Upper lobe of left lung (tissue), 6 donors: Measurements from ENCODE around the gene ETFRF1. TPM values are rescaled to one million over a fixed set of nuclear protein-coding genes. Genes with fewer than 3 reads are reported as not detected.

ENCODE experiments used
- ATAC-seq, 2 donors: fragments of 200-7000 bp; cut with Tn5 transposase; one replicate each; pipeline ENCODE4 v1.9.1; 2022; ENCODE audit warnings: mild to moderate bottlenecking in 2 of 2, moderate library complexity in 2 of 2; ENCODE audit not compliant: low FRiP score in 2 of 2
- DNase-seq, 2 donors: peaks; one replicate each; pipeline ENCODE4 v3.0.0-alpha.2; 2019 to 2020
- H3K27ac ChIP-seq, 4 donors: fragments of 200-600 bp; sonication (generic); one replicate each; pipeline ENCODE4 v1.5.1; 2016 to 2019
- H3K27me3 ChIP-seq, 4 donors: fragments of 200-600 bp; sonication (generic); one replicate each; pipeline ENCODE4 v1.5.1; 2017 to 2019
- H3K36me3 ChIP-seq, 4 donors: fragments of 200-600 bp; sonication (generic); one replicate each; pipeline ENCODE4 v1.5.1; 2016 to 2019
- H3K4me1 ChIP-seq, 4 donors: fragments of 200-600 bp; sonication (generic); one replicate each; pipeline ENCODE4 v1.5.1; 2018 to 2019
- H3K4me3 ChIP-seq, 4 donors: fragments of 200-600 bp; sonication (generic); one replicate each; pipeline ENCODE4 v1.5.1; 2017 to 2019; ENCODE audit warnings: mild to moderate bottlenecking in 2 of 4, moderate library complexity in 1 of 4
- H3K9me3 ChIP-seq, 4 donors: fragments of 200-600 bp; sonication (generic); one replicate each; pipeline ENCODE4 v1.5.1; 2018 to 2019
- EP300 ChIP-seq, 4 donors: sonication (generic); formaldehyde crosslinking; IDR thresholded peaks; one replicate each; pipeline ENCODE4 v1.5.1; 2017; ENCODE audit warnings: antibody characterized with exemption in 4 of 4, control low read depth in 2 of 4
- POLR2A ChIP-seq, 4 donors: fragments of 450-650 bp; IDR thresholded peaks; one replicate each; pipeline ENCODE4 v1.5.1; 2016 to 2017; ENCODE audit warnings: antibody characterized with exemption in 4 of 4, mild to moderate bottlenecking in 2 of 4
- POLR2AphosphoS5 ChIP-seq, 2 donors: sonication (generic); formaldehyde crosslinking; IDR thresholded peaks; one replicate each; pipeline ENCODE4 v1.5.1; 2017; ENCODE audit warnings: antibody characterized with exemption in 2 of 2
- WGBS, 2 donors: methylation state at CpG; one replicate each; pipeline ENCODE4 v1.1.5; 2017 to 2018; 5-methylcytosine and 5-hydroxymethylcytosine counted together
- total RNA-seq, 6 donors: library from RNA; depleted of rRNA in 4 of 6; stranded (reverse); fragments of >200 nt in 4 of 6; gene quantifications; one replicate each; pipeline versions ENCODE4 v1.1.0 to v1.2.1, GENCODE V29; 2016 to 2021
- TF ChIP-seq, protein P1 (sequence below), 6 experiments: fragments of 450-650 bp in 4 of 6; fragments of 200-600 bp in 2 of 6; sonication (generic) in 2 of 6; IDR thresholded peaks; one replicate each; pipeline ENCODE4 v1.5.1; 2016 to 2019; ENCODE audit warnings: antibody characterized with exemption in 6 of 6
- donor health status: DM: no; HTN: no; CAD: no; lungs with moderate emphysema.
- donor health status: DM: no; HTN: yes; CAD: no; lungs with severe emphysema.

The ETFRF1 gene
- total RNA-seq, 6 donors from 2014 or later = 5.2 to 48.4 (median 20.5) TPM

- Histone ChIP-seq H3K36me3 (no peaks in the 10 kb centered on the region), H3K27ac (peak overlapping the region; percentile 90 to 94 (median 93)), H3K4me3 (peak overlapping the region; percentile 21 to 86 (median 62)), H3K4me1 (peaks cover 7 to 13% (median 8%) of the 10 kb centered on the region in 4 donors), H3K27me3 (no peaks in the 10 kb centered on the region), H3K9me3 (no peaks in the 10 kb centered on the region)
- TF ChIP-seq, protein P1, sequence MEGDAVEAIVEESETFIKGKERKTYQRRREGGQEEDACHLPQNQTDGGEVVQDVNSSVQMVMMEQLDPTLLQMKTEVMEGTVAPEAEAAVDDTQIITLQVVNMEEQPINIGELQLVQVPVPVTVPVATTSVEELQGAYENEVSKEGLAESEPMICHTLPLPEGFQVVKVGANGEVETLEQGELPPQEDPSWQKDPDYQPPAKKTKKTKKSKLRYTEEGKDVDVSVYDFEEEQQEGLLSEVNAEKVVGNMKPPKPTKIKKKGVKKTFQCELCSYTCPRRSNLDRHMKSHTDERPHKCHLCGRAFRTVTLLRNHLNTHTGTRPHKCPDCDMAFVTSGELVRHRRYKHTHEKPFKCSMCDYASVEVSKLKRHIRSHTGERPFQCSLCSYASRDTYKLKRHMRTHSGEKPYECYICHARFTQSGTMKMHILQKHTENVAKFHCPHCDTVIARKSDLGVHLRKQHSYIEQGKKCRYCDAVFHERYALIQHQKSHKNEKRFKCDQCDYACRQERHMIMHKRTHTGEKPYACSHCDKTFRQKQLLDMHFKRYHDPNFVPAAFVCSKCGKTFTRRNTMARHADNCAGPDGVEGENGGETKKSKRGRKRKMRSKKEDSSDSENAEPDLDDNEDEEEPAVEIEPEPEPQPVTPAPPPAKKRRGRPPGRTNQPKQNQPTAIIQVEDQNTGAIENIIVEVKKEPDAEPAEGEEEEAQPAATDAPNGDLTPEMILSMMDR (IDR thresholded peaks at IDR 0.05) = no peak
- ATAC-seq (peak in 1 of 2 donors; percentile 25), DNase-seq (no peak)
- WGBS, 2 donors = 9% methylated on average over 11 of the region's 11 CpGs
Measured at GRCh38 chr12:25194722-25195055, 348 bp upstream of the ETFRF1 start.

GRCh38 chr12:25197608-25198007 lies 2.6 kb downstream of the ETFRF1 start:
- WGBS, 2 donors = 72 to 82% methylated on average over 2 of the region's 2 CpGs
- Histone ChIP-seq H3K4me1 (peaks cover 7 to 13% (median 8%) of the 10 kb centered on the region in 4 donors), H3K27me3 (no peaks in the 10 kb centered on the region), H3K9me3 (no peaks in the 10 kb centered on the region), H3K27ac (no peak overlapping the region), H3K4me3 (no peak overlapping the region), H3K36me3 (no peaks in the 10 kb centered on the region)
- TF ChIP-seq POLR2AphosphoS5 (IDR thresholded peaks at IDR 0.05) (no peak), EP300 (IDR thresholded peaks at IDR 0.05) (no peak), POLR2A (IDR thresholded peaks at IDR 0.05) (no peak)
- TF ChIP-seq, protein P1 (IDR thresholded peaks at IDR 0.05) = no peak
- DNase-seq (no peak), ATAC-seq (no peak)

- peak in 1 of 2 donors; percentile 15 for ATAC-seq
- peaks cover 0 to 18% (median 0%) of the 10 kb centered on the region in 4 donors for H3K36me3 ChIP-seq
- no peaks in the 10 kb centered on the region for H3K9me3 ChIP-seq
- WGBS, 2 donors = 80 to 96% methylated on average over 1 of the region's 1 CpG
- H3K27ac ChIP-seq = no peak overlapping the region
- DNase-seq = no peak
- no peak overlapping the region for H3K4me3 ChIP-seq
- peaks cover 0 to 8% (median 2%) of the 10 kb centered on the region in 4 donors for H3K4me1 ChIP-seq
- no peaks in the 10 kb centered on the region for H3K27me3 ChIP-seq
- TF ChIP-seq POLR2AphosphoS5 (IDR thresholded peaks at IDR 0.05) (no peak), POLR2A (IDR thresholded peaks at IDR 0.05) (no peak), EP300 (IDR thresholded peaks at IDR 0.05) (no peak)
- TF ChIP-seq, protein P1 (IDR thresholded peaks at IDR 0.05) = no peak
Measured at GRCh38 chr12:25200703-25201102, 5.7 kb downstream of the ETFRF1 start.

DNA sequence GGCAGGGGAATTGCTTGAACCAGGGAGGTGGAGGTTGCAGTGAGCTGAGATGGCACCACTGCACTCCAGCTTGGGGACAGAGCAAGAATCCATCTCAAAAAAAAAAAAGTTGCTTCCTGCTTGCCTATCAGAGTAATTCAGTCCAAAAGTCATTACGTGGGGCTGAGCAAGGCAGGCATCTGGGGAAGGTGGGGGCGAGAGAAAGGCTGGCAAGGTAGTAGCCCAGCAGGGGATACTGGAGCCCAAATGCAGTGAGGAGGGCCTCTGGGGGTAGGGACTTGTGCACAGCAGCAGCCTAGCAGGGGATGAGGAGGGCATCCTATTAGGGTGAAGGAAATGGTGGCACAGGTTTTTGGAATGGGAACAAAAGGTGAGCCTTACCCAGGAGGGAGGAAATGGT lies 7.1 kb downstream of the ETFRF1 start:
- Histone ChIP-seq H3K9me3 (no peaks in the 10 kb centered on the region), H3K4me1 (no peaks in the 10 kb centered on the region), H3K4me3 (no peak overlapping the region), H3K27me3 (no peaks in the 10 kb centered on the region), H3K36me3 (peaks cover 0 to 29% (median 2%) of the 10 kb centered on the region in 4 donors), H3K27ac (no peak overlapping the region)
- DNase-seq = no peak
- TF ChIP-seq POLR2A (IDR thresholded peaks at IDR 0.05) (no peak), POLR2AphosphoS5 (IDR thresholded peaks at IDR 0.05) (no peak), EP300 (IDR thresholded peaks at IDR 0.05) (no peak)
- TF ChIP-seq, protein P1 (IDR thresholded peaks at IDR 0.05) = no peak
- no peak for ATAC-seq
- 89 to 96% methylated on average over 2 of the region's 2 CpGs for WGBS, 2 donors

DNA sequence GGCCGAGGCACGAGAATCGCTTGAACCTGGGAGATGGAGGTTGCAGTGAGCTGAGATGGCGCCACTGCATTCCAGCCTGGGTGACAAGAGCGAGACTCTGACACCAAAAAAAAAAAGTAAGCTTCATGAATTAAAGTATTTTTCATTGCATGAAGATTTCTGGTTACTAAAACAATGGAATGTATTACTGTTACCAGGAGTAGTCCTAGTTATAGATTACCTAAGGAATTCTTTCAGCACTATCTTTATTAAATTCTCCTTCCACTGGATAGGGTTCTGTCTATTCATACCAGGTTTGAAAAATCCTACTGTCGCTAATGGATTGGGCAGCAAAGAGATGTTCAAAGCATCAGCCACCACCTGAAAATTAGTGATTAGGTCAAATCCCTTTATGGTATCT lies 12.4 kb downstream of the ETFRF1 start:
- ATAC-seq (no peak), DNase-seq (no peak)
- Histone ChIP-seq H3K4me3 (no peak overlapping the region), H3K9me3 (no peaks in the 10 kb centered on the region), H3K36me3 (peaks cover 4 to 57% (median 8%) of the 10 kb centered on the region in 4 donors), H3K27me3 (no peaks in the 10 kb centered on the region), H3K4me1 (no peaks in the 10 kb centered on the region), H3K27ac (no peak overlapping the region)
- 97 to 100% methylated on average over 6 of the region's 6 CpGs for WGBS, 2 donors
- TF ChIP-seq EP300 (IDR thresholded peaks at IDR 0.05) = no peak
- TF ChIP-seq POLR2A (IDR thresholded peaks at IDR 0.05) = no peak
- TF ChIP-seq, protein P1 (IDR thresholded peaks at IDR 0.05) = no peak
- TF ChIP-seq POLR2AphosphoS5 (IDR thresholded peaks at IDR 0.05) = no peak
